RWPE2 (cell line): Measurements from ENCODE around the gene DNTTIP2.

Experiments used
- ATAC-seq: fragments of 200-7000 bp; cut with Tn5 transposase; 3 replicates; pipeline ENCODE4 v1.9.1; 2021; ENCODE audit warnings: low read depth
- DNase-seq: peaks from one replicate; pipeline ENCODE4 v3.0.0-alpha.2; 2020; ENCODE audit warnings: low spot score
- H3K27ac ChIP-seq: fragments of 450-650 bp; 2 replicates; pipeline ENCODE4 v1.5.1; 2017; ENCODE audit warnings: mild to moderate bottlenecking; ENCODE audit not compliant: poor library complexity, severe bottlenecking
- H3K27me3 ChIP-seq: fragments of 250-450 bp; sonication (Bioruptor Pico); 2 replicates; pipeline ENCODE4 v1.5.1; 2021; ENCODE audit warnings: mild to moderate bottlenecking, moderate library complexity; ENCODE audit not compliant: insufficient read depth, poor library complexity, severe bottlenecking
- H3K36me3 ChIP-seq: fragments of 250-450 bp; sonication (Bioruptor Pico); 2 replicates; pipeline ENCODE4 v1.5.1; 2020; ENCODE audit warnings: low read depth, mild to moderate bottlenecking, moderate library complexity
- H3K4me1 ChIP-seq: fragments of 250-450 bp; sonication (Bioruptor Pico); 2 replicates; pipeline ENCODE4 v1.5.1; 2021; ENCODE audit warnings: mild to moderate bottlenecking, moderate library complexity; ENCODE audit not compliant: insufficient read depth, poor library complexity, severe bottlenecking
- H3K4me3 ChIP-seq: fragments of 250-450 bp; sonication (Bioruptor Pico); 2 replicates; pipeline ENCODE4 v1.5.1; 2021; ENCODE audit warnings: mild to moderate bottlenecking, moderate library complexity; ENCODE audit not compliant: severe bottlenecking
- H3K9me3 ChIP-seq: fragments of 250-450 bp; sonication (Bioruptor Pico); 2 replicates; pipeline ENCODE4 v1.5.1; 2021; ENCODE audit warnings: mild to moderate bottlenecking, moderate library complexity; ENCODE audit not compliant: severe bottlenecking
- TF ChIP-seq, protein P1 (sequence below): fragments of 450-650 bp; IDR thresholded peaks from one replicate; pipeline ENCODE4 v1.5.1; 2017; ENCODE audit warnings: mild to moderate bottlenecking, moderate library complexity; ENCODE audit not compliant: poor library complexity, severe bottlenecking

Gene DNTTIP2

DNA sequence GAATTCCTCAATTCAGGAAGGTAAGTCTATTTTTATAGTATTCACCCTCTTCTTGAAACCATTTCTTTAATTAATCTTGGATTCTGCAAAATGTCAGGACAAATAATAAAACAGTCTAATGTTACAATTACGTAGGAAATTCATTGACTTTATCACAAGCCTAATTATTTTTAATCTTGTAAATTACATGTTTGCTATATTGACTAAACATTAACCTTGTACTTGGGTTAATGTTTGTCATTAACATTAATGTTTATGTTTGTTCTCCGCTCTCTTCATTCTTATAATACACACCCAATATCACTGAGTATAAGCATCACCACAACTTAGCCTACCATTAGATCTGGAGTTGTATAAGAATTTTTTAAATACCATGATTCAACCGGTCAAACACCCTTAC, 27.5 kb upstream of the DNTTIP2 start:
- TF ChIP-seq, protein P1, sequence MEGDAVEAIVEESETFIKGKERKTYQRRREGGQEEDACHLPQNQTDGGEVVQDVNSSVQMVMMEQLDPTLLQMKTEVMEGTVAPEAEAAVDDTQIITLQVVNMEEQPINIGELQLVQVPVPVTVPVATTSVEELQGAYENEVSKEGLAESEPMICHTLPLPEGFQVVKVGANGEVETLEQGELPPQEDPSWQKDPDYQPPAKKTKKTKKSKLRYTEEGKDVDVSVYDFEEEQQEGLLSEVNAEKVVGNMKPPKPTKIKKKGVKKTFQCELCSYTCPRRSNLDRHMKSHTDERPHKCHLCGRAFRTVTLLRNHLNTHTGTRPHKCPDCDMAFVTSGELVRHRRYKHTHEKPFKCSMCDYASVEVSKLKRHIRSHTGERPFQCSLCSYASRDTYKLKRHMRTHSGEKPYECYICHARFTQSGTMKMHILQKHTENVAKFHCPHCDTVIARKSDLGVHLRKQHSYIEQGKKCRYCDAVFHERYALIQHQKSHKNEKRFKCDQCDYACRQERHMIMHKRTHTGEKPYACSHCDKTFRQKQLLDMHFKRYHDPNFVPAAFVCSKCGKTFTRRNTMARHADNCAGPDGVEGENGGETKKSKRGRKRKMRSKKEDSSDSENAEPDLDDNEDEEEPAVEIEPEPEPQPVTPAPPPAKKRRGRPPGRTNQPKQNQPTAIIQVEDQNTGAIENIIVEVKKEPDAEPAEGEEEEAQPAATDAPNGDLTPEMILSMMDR, result no peak
- ATAC-seq (no peak), DNase-seq (no peak)
- H3K4me1 ChIP-seq, result peaks cover 29% of the 10 kb centered on the region
- H3K27me3 ChIP-seq, result no peaks in the 10 kb centered on the region
- peaks cover 3% of the 10 kb centered on the region for H3K36me3 ChIP-seq
- H3K27ac ChIP-seq, result no peak overlapping the region
- no peak overlapping the region for H3K4me3 ChIP-seq
- no peaks in the 10 kb centered on the region for H3K9me3 ChIP-seq

GRCh38 chr1:93905734-93906133, 26.7 kb upstream of the DNTTIP2 start:
- TF ChIP-seq, protein P1, result no peak
- Histone ChIP-seq H3K36me3 (peaks cover 11% of the 10 kb centered on the region), H3K27ac (no peak overlapping the region)

DNA sequence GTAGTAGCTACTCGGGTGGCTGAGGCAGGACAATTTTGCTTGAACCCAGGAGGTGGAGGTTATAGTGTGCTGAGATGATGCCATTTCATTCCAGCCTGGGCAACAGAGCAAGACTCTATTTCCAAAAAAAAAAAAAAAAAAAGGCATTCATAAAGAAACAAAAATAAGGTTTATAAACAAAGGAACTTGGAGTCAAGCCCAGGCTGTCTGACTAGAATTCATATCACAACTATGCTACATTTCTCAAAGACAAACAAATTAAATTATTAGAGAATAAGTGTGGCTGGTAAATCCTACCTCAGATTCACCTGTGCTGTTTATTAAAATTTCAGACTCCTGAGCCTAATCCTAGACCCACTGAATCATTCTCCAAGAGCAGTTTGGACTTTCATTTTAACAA, 26.0 kb upstream of the DNTTIP2 start:
- Histone ChIP-seq H3K36me3 (peaks cover 17% of the 10 kb centered on the region), H3K4me1 (peaks cover 29% of the 10 kb centered on the region), H3K27ac (no peak overlapping the region), H3K4me3 (no peak overlapping the region), H3K27me3 (no peaks in the 10 kb centered on the region), H3K9me3 (no peaks in the 10 kb centered on the region)
- DNase-seq (no peak), ATAC-seq (no peak)
- TF ChIP-seq, protein P1, result no peak

More at GRCh38 chr1:93905734-93906133, 26.7 kb upstream of the DNTTIP2 start:
- Histone ChIP-seq H3K4me3 (no peak overlapping the region), H3K9me3 (no peaks in the 10 kb centered on the region), H3K27me3 (no peaks in the 10 kb centered on the region), H3K4me1 (peaks cover 29% of the 10 kb centered on the region)
- DNase-seq (no peak), ATAC-seq (no peak)

DNA sequence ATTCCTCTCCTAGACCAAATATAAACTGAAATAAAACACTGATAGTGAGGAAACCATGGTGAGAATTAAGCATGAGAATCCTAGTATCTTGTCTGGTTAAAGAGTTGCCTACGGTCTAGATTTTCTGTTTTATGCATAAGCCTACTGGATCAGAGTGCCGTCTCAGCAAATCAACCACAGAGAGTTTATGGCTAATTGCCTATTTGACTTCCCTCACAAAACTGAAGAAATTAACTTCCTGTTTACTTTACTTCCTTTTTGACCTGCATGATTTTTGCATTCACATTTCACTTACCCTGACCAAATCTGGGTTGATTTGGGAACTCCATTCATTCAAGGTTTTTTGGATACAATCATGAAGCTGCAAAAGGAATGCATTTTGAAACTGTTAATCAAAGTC, 25.2 kb upstream of the DNTTIP2 start:
- Histone ChIP-seq H3K9me3 (no peaks in the 10 kb centered on the region), H3K36me3 (peaks cover 24% of the 10 kb centered on the region), H3K27ac (no peak overlapping the region), H3K4me3 (no peak overlapping the region), H3K27me3 (no peaks in the 10 kb centered on the region), H3K4me1 (peaks cover 29% of the 10 kb centered on the region)
- no peak for ATAC-seq
- DNase-seq, result no peak
- TF ChIP-seq, protein P1, result no peak

DNA sequence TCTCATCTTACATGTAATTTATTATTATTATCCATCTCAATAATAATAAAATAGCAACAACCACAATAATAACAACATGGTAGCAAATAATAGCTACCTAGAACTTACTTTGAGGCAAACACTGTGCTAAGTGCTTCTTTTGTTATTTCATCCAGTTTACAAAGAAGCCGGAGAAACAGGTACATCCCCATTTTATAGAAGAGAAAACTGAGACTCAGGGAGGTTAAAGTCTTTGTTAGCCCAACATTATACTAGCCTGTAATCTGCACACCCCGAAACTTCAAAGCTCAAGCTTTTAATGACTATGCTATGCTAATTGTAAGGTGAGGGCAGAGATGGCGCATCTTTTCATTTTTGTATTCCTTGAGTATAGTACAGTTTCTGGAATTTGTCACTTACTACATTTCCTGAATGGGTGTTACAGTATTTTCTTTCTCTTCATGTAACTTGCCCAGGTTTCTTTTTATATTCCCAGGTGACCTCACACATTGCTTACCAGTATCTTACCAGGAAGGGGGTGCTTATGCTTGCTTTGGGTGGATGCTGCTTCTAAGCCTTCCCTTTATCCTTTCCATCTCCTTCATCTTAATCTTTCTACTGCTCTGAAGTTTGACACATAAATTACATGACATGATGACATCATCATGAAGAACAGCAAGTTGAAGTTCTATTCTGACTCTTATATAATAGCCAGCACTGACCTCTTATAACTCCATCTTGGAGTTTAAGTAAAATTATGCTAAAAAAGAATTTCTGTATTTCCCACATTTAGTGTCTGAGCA, 21.9 kb upstream of the DNTTIP2 start:
- DNase-seq (no peak), ATAC-seq (no peak)
- TF ChIP-seq, protein P1, result no peak
- peaks cover 8% of the 10 kb centered on the region for H3K4me1 ChIP-seq
- H3K9me3 ChIP-seq, result no peaks in the 10 kb centered on the region
- H3K27ac ChIP-seq, result no peak overlapping the region
- no peaks in the 10 kb centered on the region for H3K27me3 ChIP-seq
- peaks cover 41% of the 10 kb centered on the region for H3K36me3 ChIP-seq
- H3K4me3 ChIP-seq, result no peak overlapping the region
